Type B pancreatic cell (in vitro differentiated cells): ENCODE results near the gene ADAM22. TPM values are rescaled to one million over a fixed set of nuclear protein-coding genes. Genes with fewer than 3 reads are reported as not detected.
"Not testable (repeated sequence)": the region's sequence is repeated elsewhere in the genome, so short reads cannot be mapped to it uniquely, and the experiment has no call there.

ENCODE experiments used
- DNase-seq: peaks from one replicate; pipeline ENCODE4 v3.0.0; 2021; ENCODE audit warnings: mixed read lengths; ENCODE audit not compliant: unreplicated experiment; ENCODE audit errors: extremely low spot score
- H3K27ac Mint-ChIP-seq: 2 replicates; pipeline ENCODE4 v1.8.0; 2021; ENCODE audit warnings: mild to moderate bottlenecking, mixed read lengths
- H3K27me3 Mint-ChIP-seq: 2 replicates; pipeline ENCODE4 v1.8.0; 2021; ENCODE audit warnings: mixed read lengths
- H3K36me3 Mint-ChIP-seq: 2 replicates; pipeline ENCODE4 v1.8.0; 2021; ENCODE audit warnings: mixed read lengths
- H3K4me1 Mint-ChIP-seq: one replicate; pipeline ENCODE4 v1.8.0; 2021; ENCODE audit warnings: mixed read lengths; ENCODE audit not compliant: unreplicated experiment
- H3K4me3 Mint-ChIP-seq: 2 replicates; pipeline ENCODE4 v1.8.0; 2021; ENCODE audit warnings: mild to moderate bottlenecking, mixed read lengths
- H3K9me3 Mint-ChIP-seq: 2 replicates; pipeline ENCODE4 v1.8.0; 2021; ENCODE audit warnings: mixed read lengths
- CTCF ChIP-seq: fragments of 200-600 bp; sonication (generic); conservative IDR thresholded peaks from 2 replicates; pipeline ENCODE4 v1.5.0; 2021; ENCODE audit warnings: antibody characterized with exemption, mild to moderate bottlenecking
- total RNA-seq: library from RNA; stranded (reverse); gene quantifications from 2 replicates; pipeline ENCODE4 v1.2.1, GENCODE V29; 2021; ENCODE audit warnings: low replicate concordance

ADAM22 gene
- total RNA-seq, 1 donor from 2014 or later: 8.1 TPM

- peaks cover 17% of the 10 kb centered on the region for H3K36me3 Mint-ChIP-seq
- no peaks in the 10 kb centered on the region for H3K27me3 Mint-ChIP-seq
- no peak overlapping the region for H3K27ac Mint-ChIP-seq
- H3K4me3 Mint-ChIP-seq: no peak overlapping the region
- peaks cover 8% of the 10 kb centered on the region for H3K9me3 Mint-ChIP-seq
- no peak for DNase-seq
- no peaks in the 10 kb centered on the region for H3K4me1 Mint-ChIP-seq
- TF ChIP-seq CTCF: no peak
Observed at GRCh38 chr7:88155756-88156155, 221.7 kb downstream of the ADAM22 start.

GRCh38 chr7:88156356-88156755 lies 222.3 kb downstream of the ADAM22 start:
- no peaks in the 10 kb centered on the region for H3K27me3 Mint-ChIP-seq
- H3K36me3 Mint-ChIP-seq: peaks cover 17% of the 10 kb centered on the region
- H3K9me3 Mint-ChIP-seq: peaks cover 8% of the 10 kb centered on the region

GRCh38 chr7:88159741-88160140 lies 225.7 kb downstream of the ADAM22 start:
- not testable (repeated sequence) for H3K9me3 Mint-ChIP-seq, H3K27me3 Mint-ChIP-seq, H3K4me1 Mint-ChIP-seq, H3K4me3 Mint-ChIP-seq, H3K27ac Mint-ChIP-seq, DNase-seq
- H3K36me3 Mint-ChIP-seq: peaks cover 13% of the 10 kb centered on the region

More at GRCh38 chr7:88156356-88156755, 222.3 kb downstream of the ADAM22 start:
- H3K4me1 Mint-ChIP-seq: no peaks in the 10 kb centered on the region
- H3K4me3 Mint-ChIP-seq: no peak overlapping the region
- H3K27ac Mint-ChIP-seq: no peak overlapping the region
- TF ChIP-seq CTCF: no peak
- no peak for DNase-seq

- H3K9me3 Mint-ChIP-seq: no peaks in the 10 kb centered on the region
- no peak overlapping the region for H3K27ac Mint-ChIP-seq
- no peak for TF ChIP-seq CTCF
- no peaks in the 10 kb centered on the region for H3K27me3 Mint-ChIP-seq
- H3K4me3 Mint-ChIP-seq: no peak overlapping the region
- no peak for DNase-seq
- H3K4me1 Mint-ChIP-seq: no peaks in the 10 kb centered on the region
- no peaks in the 10 kb centered on the region for H3K36me3 Mint-ChIP-seq
Observed at GRCh38 chr7:88165697-88166096, 231.6 kb downstream of the ADAM22 start.

- no peaks in the 10 kb centered on the region for H3K4me1 Mint-ChIP-seq
- H3K9me3 Mint-ChIP-seq: no peaks in the 10 kb centered on the region
- no peak for TF ChIP-seq CTCF
- DNase-seq: no peak
- H3K27ac Mint-ChIP-seq: no peak overlapping the region
- H3K27me3 Mint-ChIP-seq: no peaks in the 10 kb centered on the region
- no peak overlapping the region for H3K4me3 Mint-ChIP-seq
- no peaks in the 10 kb centered on the region for H3K36me3 Mint-ChIP-seq
Observed at GRCh38 chr7:88167223-88167622, 233.2 kb downstream of the ADAM22 start.

DNA sequence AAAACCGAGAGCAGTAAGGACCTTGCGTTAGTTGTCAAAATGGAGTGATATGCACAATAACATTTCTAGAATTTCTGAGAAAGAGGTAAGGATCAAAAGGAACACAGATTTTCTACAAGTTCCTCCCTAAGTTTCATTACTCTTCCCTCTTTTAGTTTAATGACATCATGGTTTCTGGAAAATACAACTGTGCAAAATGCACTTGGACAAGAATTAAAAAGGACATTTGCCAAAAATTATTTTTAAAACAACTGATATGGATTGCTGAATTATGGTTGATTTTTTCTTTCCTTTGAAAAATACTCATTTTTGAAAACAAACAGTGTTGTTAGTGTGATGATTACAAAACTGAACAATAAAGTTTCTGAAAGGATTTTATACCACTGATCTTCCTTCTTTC lies 233.7 kb downstream of the ADAM22 start:
- DNase-seq: no peak

More for the DNA sequence above, 233.7 kb downstream of the ADAM22 start:
- Mint-ChIP-seq H3K27me3 (no peaks in the 10 kb centered on the region), H3K9me3 (no peaks in the 10 kb centered on the region), H3K4me1 (no peaks in the 10 kb centered on the region), H3K27ac (no peak overlapping the region), H3K4me3 (no peak overlapping the region), H3K36me3 (no peaks in the 10 kb centered on the region)
- no peak for TF ChIP-seq CTCF
